ENCODE data around the gene TARS3.
"Not testable (repeated sequence)": the region's sequence is repeated elsewhere in the genome, so short reads cannot be mapped to it uniquely, and the experiment has no call there.

The TARS3 gene

DNA sequence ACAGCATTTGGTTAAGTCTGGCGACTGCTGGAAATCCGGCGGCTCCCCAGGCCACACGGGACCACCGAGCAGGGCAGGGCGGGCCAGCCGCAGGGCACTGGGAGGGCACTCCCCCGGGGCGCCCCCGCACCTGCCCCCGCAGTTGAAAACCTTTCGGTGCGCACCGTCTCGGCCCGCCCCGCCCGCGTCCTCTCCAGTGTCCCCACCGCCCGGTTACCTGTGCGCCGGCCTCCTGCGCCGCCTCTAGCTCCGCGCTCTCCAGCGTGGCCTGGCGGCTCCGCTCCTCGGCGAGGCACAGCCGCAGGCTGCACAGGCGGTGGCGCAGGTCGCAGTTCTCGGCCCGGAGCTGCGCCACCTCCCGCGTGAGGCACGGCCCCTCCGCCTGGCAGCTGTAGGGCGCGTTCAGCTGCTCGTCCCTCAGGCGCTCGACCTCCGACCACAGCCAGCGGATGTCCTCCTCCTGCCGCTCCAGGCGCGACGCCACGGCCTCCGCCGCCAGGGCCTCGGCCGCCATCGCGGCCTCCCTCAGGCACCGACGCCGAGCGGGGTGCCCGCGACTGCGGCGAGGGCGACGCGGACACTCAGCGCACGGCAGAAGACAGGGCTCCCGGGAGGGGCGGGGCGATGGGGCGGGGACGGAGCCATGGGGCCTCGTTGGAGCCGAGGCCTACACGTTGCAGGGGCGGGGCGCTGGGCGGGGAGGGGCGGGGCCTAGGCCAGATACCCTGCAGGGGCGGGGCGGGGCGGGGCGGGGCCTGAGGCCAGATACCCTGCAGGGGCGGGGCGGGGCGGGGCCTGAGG, at the start of gene TARS3:
Gene TARS3 (minus strand): TSS at position 600 of the 801 bp plus-strand sequence. CDS start 86 bp downstream, at position 514.
- DNase-seq: peak; percentile 74

DNA sequence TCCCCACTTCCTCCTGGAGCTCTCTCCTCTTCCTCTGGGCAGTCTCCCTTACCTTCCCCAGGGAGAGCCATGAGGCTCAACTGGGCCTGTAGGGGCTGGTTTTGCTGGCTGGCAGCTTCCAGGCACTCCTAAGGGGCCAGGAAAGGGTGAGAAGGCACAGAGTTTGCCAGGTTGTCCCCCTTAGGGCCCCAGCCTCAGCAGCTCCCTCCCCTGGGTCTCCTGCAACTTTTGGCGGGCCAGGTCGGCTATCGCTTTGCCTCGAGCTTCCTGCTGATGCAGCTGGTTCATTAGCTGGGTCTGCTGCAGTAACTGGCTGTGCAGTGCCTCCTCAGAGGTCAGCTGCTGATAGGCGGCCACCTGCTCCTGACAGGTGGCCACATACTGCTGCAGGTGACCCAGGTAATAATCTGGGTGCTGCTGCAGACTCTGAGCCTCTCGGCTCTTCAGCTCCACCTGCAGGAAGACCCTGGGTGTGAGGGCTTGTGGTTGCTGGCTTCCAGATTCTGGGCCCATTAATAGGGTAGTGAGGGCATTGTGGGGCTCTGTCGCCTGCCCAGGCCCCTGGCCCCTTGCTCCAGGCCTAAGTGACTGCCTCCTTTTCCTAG, 49.3 kb upstream of the TARS3 start:
- no peak for DNase-seq

GRCh38 chr15:101772921-101773320, 48.6 kb upstream of the TARS3 start:
- no peak for DNase-seq

GRCh38 chr15:101767083-101767640, 42.9 kb upstream of the TARS3 start:
- not testable (repeated sequence) for DNase-seq

GRCh38 chr15:101765772-101766456, 41.6 kb upstream of the TARS3 start:
- DNase-seq: no peak

DNA sequence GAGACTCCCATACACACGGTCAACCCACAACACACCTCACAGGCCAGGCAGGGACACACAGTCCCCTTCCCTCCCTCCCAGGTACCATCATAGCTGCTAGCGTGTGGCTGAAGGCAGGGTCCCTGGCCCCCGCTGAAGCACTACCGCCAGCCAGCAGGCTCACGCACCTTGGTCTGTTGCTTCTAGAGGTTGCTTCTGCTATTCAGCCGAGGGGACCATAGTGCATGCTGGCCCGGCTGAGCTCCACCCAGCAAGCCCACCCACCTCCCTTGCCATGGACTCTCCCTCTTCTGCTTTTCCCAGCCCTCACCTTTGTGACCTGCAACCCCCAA, 41.0 kb upstream of the TARS3 start:
- not testable (repeated sequence) for DNase-seq

GRCh38 chr15:101764669-101765339, 40.5 kb upstream of the TARS3 start:
- DNase-seq: not testable (repeated sequence)

- DNase-seq: not testable (repeated sequence)
Observed at GRCh38 chr15:101746716-101747082, 22.4 kb upstream of the TARS3 start.

DNA sequence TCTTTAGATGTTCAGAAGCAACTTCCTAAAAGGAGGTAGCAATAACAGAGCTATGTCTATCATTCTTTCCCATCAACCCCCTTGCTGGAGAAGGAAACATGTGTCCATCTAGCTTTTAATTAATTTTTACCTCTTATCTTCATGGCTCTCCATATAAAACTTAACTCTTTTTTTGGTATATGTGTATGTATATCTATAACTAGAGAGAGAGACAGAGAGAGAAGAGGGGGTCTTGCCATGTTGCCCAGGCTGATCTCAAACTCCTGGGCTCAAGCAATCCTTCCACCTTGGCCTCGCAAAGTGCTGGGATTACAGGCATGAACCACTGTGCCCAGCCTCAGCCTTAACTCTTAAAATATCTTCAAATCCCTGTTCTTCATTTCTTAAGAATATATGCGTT, 10.6 kb upstream of the TARS3 start:
- not testable (repeated sequence) for DNase-seq

DNA sequence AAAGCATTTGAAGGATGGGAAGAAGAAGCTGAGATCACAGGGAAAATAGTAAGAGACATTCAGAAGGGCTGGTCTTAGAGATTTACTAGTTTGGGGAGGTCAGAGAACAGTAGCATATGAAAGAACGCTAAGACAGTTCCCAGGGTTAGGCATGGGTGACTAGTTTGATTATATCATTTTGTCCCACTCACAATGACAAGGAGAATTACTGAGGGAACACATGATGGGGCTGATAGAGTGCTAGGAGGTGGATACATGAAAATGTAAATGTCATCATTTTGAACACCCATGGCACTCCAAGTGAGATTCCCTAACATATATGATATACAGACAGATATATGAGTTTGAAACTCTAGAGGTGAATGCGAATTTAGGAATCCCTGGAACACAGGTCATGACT, 9.3 kb upstream of the TARS3 start:
- DNase-seq: no peak

DNA sequence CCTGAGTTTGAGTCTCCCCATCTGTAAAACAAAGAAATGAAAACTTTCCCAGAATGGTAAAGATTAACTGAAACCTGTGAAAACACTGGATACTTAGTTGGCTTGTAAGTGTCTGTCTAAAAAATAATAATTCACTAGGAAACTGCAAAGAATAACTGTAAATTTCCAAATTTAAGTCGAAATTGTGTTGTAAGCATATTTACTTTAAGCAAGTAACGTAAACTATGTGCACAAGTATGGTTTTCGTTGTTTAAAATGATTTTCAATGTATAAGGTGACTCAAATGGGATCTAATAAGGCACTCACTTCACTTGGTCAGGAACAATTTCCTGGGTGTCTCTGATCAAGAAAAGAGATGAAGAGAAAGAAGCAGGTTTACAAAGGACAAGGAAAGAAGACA, 8.5 kb upstream of the TARS3 start:
- no peak for DNase-seq

GRCh38 chr15:101731746-101732145, 7.5 kb upstream of the TARS3 start:
- DNase-seq: no peak

GRCh38 chr15:101727186-101727585, 2.9 kb upstream of the TARS3 start:
- no peak for DNase-seq

DNA sequence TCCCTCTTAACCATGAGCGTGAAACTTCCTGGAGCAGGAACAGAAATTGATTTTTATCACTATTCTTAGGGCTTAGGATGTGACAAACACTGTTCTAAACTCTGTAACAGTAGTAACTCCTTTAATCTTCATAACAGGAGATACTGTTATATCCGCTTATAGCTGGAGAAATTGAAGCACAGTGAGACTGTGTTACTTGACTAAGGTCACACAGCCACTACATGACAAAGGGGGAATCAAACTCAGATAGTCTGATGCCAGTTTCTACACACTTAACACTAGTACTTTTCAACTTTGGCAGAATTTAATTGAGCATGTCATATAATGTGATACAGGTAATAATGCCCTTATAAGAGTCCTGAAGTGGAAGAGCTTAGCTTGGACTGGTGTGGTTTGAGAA, 800 bp upstream of the TARS3 start:
- DNase-seq: no peak

DNA sequence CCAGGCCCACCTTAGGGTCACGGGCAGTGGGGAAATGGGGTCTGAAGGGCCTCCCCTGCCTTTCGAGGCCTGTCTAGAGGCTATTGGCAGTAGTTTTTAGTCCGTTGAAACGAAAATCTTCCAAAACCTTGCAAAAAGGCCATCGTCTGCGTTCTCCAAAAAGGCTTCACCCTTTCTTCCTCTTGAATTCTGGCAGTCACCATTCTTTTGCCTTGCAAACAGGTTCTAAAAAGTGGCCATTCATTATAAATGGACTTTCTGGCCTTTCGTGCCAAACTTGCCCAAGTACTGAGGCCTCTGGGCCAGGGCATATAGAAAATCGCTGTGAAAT, 367 bp upstream of the TARS3 start:
- no peak for DNase-seq

DNA sequence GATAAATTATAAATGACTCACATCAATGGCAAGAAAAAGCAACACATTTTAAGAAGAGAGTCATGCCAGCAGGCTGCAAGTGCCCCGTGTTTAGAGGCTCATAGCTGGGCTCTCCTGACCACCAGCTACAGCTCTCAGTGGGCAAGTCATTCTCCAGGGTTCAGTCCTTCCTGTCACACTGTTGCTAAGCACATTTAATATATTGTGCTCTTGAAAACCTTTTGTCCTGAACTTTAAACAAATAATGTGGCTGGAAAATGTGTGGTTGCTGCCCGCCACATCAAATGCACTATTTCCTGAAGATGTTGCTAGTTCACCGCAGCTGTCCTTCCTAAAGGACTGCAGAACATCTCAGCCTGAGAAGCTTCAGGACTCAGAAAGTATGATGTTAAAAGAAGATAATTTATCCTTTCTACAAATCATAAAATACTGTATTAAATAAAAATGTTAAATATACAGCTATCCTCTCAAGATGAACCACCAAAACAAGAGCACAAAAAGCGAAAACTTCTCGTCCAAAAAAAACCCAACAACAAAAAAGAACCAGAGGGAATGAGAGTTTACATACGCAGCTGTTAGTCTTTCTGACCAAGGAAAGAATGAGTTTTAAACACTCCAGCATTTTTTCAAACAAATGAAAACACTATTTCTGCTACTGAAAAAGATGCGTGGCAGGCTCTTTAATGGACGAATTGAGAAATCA, 951 bp downstream of the TARS3 start:
- DNase-seq: no peak

- DNase-seq: no peak
Observed at GRCh38 chr15:101718896-101719295, 5.4 kb downstream of the TARS3 start.

- no peak for DNase-seq
Observed at GRCh38 chr15:101712078-101712477, 12.2 kb downstream of the TARS3 start.

DNA sequence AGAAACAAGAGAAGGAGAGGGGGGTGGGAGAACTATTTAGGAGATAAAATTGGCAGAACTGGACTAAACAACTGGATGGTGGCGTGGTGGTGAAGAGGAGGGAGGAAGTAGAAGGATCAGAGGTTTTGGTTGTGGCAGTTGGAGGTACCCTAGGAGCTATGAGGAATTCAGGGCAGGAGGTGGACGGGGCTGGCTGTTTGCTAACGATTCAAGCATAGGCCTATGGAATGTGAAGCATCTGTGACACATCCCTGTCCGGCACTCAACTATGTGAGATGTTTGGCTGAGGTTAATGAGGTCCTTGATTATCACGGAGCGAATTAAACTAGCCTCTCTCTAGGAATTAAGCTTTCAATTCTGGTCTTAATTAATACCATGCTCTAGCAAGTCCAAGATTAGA, 13.5 kb downstream of the TARS3 start:
- DNase-seq: no peak

- no peak for DNase-seq
Observed at GRCh38 chr15:101709466-101709865, 14.8 kb downstream of the TARS3 start.

- DNase-seq: no peak
Observed at GRCh38 chr15:101707983-101708382, 16.3 kb downstream of the TARS3 start.

DNA sequence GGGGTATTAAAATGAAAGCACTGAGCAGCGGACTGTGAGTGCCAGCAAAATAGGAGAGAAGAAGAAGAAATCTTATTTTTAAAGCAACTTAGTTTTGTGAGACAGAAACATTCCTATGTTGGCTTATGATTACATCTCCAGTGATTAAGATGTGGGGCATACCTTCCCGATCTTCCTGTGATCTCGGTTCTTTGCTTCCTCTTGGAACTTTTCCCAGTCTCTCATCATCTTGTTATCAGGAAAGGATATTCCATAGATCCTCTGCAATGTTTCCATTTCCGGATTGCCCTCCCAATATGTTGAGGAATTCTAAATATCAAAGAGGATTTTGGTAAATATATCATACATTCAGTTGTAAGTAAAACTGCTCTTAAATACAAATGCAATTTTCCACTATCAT, 22.2 kb downstream of the TARS3 start:
- DNase-seq: no peak

DNA sequence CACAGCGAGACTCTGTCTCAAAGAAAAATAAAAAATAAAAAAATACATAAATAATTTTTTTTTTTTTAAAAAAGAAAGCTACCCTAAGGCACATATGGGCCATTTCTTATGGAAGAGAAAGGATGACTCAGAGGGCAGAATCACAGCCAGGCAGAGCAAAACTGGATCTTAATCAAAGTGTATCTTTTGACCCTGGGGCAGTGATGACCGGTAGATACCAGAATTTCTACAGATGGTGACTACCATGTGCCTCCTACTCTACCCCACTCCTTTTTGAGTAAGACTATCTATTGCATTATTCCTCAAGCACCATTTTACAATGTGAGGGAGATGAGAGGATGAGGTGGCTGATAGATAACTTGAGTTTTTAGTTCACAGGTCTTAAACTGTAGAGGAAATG, 26.0 kb downstream of the TARS3 start:
- DNase-seq: no peak
